OCI-M2 (cell line): ENCODE data around the gene DNM3.

Experiments
- DNase-seq: peaks from one replicate; lab custom pipeline; 2025; ENCODE audit not compliant: unreplicated experiment; lab: John Stamatoyannopoulos, UW

Gene DNM3

DNA sequence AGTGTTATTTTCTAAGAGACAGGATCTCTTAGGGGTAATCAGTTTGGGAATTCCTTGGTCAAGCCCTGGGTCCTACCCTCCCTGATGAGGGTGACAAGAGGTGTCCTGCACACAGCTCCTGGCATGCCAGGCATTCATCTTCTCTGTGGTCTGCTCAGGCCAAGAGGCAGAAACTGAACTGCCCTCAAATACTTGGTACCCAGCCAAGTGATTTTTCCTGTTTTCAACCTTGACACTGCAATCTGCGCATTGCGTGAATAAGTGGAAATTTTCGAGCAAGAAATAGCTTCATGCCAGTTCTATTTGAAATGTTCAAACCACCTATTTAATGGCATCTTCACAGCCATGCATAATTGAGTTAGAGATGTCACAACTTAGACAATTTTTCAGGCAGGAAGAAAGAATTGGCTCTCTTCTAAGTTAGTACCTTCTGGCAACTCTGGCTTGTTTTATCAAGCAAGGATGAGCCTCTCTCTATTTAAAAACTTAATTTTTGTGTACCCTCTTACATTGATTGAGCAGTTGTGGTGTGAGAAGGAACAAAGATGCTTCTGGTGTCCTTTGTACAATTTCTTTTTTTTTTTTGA, 27.0 kb downstream of the DNM3 start:
- no peak for DNase-seq

DNA sequence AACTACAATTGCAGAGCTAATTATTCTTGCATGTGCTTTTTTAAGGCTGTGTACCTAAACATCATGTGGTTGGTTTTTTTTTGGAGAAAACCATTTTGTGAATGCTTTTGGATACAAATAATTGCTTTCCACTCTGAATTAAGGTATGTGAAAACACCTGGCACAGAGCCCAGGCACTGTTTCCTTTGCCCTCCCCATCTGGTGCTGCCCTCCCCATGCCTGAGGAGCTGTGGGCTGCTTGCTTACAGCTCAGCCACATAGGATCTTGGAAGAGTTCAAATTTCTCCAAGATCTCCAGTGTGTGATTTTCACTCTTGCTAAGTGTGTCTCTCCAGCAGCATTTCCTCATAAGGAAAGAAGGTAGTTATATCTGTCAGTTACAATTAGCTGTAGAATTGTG, 27.8 kb downstream of the DNM3 start:
- DNase-seq = no peak

DNA sequence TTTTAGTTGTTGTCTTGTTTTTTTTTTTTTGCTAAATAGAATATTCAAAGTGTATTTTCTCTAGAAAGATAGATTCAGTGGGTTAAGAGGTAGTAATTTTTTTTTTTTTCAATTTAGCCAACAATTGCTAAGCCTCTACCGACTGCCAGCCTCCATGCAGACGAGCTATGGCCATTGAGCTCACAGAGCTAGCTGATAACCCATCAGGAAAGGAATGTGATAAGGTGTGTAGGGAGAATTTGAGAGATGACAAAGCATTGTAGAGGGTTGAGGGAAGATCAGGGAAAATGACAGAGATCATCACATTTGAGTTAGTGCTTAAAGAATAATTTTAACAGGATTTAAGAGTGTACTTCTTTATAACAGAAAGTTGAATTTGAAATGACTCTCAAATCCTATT, 30.6 kb downstream of the DNM3 start:
- no peak for DNase-seq

DNA sequence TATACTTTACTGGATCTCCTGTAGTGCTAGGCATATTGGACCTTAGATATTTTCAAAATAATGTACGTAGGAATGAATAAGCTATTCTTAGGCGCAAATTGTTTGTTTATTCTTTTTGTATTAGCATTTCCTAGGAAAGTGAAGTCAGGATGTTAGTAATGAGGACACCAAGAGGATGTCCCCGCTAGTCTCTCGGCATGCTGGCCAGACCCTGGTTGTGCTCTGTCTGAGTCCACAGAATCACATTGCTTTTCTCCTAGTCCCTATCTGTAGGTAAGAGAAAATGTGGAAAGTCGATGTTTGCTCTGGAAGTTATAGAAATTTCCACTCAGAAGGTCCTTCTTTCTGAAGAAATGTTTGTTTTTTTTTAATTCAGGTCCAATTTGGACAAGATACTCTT, 31.1 kb downstream of the DNM3 start:
- DNase-seq = no peak

DNA sequence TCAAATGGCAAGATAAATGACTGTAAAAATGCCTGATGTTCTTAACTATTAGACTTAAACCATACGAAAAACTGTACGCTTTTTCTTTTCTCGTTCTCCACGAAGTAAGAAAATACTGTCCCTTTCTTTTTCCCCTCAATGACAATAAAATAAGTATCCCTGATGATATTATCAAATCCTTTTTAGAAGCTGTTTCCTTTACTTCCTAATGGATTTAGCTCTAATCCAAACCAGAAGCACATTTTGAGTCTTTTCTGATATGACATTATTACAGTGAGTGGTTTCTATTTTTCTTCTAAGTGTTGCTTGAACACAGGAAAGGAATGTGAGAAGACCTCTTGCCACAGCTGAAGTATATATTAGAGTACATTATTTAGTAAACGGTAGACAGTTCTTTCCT, 32.4 kb downstream of the DNM3 start:
- DNase-seq = no peak

DNA sequence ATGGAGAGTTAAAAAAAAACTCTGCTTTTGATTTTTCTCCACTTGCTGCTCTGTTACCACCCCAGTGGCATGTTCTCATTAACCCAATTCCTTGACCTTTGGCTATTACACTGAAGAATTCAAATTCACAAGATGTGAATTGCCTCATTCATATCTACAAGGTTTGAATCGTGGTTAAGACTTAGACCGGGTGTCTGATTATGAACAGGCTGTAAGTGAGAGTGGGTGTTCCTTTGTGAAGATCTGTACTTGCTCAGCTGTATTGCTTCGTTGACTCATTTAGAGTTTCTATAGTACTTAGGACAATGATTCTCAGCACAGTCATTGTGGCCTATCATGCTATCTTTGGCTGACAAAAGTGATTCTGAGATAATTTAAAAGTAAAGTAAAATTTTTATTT, 36.4 kb downstream of the DNM3 start:
- DNase-seq = no peak

DNA sequence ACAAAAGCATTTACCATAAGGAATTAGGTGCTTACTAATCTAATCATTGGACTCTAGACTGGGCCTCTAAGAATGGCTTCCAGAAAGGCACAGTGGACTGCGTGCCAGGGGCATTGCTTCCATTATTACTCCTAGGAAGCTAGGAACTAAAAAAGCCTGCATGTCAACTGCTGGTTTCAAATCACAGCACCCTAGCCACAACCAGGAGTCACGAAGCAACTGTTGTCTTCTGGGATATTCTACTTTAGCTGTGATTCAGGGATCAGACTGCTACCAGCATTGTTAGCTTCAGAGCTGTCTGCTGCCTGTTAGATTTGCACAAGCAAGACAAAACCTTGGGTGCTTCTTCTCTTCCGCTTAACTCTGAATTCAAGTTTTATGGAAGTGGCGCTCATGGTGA, 38.3 kb downstream of the DNM3 start:
- no peak for DNase-seq

DNA sequence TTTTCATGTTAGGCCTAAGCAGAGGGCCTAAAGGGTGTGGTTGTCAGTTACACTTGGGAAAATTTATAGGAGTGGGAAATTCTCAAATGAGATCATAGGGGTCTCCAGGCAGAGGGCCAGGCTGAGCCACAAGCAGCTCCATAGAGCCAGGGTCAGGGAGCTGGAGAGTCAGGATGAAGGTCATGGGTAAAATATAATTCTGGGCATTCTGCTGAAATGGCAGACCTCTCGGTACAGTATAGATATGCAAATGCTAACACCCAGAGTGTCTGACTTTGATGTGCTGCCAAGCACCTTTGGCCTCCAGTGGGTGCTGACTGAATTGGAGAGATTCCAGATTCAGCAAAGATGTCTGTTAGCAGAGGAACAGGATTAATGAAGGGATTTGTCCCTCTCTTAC, 40.1 kb downstream of the DNM3 start:
- no peak for DNase-seq

DNA sequence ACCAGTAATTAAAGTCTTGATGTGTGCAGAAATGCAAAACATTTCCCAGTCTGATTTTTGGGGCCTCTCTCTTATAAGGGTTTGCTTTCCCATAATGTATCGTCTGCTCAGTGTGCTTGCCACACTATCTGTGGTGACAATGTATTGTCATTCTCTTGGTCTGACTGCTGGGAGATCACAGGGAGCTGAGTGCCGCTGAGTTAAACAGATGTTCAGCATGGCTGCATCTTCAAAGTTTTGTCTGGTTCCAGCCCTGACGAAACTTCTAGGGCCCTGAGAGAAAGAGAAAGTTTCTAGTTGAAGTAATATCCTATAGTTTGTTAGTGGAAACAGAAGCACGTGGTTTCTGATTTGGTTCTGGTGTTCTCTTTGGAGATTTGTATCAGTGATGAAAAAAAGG, 42.6 kb downstream of the DNM3 start:
- no peak for DNase-seq

DNA sequence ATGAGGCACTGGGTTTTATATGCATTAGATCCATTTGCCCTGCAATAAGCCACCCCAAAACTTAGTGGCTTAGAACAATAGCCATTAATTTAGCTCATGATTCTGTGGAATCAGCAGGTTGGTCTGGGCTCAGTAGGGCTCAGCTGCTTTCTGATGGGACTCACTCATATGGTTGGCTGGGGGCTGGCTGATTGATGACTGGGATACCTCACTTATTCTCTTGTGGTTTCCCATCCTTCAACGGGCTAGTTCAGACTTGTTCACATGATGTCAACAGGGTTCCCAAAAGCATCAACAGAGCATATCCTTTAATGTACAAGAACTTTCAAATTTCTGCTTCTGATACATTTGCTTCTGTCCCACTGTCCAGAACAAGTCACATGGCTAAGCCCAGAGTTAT, 43.2 kb downstream of the DNM3 start:
- DNase-seq = no peak

DNA sequence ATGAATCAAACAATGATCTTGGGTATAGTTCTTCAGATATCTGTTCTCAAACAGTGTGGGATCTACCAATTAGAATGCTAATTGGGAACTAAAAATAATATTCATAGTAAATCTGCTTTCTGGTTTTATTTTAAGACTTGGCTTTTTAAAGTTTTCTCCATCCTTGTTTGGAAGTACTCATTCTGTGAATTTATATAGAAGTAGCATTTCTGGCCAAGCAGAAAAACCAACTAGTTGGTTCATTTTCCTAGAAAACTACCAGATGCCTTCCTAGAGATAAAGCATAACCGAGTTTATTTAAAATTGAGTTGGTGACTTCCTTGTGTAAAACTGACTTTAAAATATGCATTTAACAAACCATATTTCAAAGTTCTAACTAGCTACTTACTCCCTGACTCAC, 48.8 kb downstream of the DNM3 start:
- DNase-seq = no peak

DNA sequence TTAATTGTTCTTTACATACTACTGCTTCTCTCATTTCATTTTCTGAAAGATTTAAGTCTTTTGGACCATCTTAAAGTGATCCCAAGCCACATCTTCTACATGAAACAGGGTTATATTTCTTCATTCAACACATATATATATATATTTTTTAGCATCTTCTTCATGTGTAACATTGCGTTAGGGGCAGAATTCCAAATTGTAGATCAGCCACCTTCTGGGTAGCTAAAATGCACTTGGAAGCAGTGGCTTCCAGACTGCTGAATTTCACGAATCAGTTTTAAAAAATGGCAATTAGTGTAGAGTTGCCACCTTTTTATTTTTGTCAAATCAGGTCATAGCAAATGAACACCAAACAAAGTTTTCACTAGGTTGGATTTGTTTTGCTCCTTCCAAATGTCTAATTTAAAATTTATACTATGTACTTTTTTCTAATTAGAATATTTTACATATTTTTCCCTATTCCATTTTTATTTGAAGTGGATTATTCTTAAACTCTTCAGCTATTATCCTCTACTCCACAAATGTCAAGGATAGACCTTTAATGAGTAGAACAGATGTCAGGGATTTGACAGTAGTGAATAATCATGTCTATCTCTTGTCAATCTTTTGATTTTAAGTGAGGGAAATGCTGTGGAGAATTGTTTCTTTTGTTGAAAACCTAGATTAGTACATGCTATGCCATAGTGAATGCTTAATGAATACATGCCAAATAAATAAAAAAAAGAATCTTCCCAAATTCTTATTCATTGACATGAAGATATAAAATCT, 55.8 kb downstream of the DNM3 start:
- DNase-seq = no peak

DNA sequence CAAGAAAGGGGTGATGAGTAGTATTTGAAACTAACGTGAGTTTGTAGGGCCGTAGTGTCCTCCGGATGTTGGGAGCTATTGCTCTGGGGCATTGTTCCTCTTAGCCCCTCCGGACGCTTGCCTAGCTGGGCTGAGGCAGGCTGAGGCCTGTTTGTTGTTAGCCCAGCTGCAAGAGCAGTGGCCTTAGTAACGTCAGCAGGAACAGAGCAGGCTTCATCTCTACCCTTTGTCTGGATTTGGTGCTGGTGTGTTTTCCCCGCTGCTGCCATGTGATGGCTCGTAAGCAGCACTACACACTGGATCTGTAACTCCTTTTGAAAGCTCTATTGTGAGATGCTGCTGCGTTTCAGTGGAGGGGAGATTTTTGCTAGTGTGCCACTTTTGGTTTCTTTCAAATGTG, 57.6 kb downstream of the DNM3 start:
- DNase-seq = no peak

DNA sequence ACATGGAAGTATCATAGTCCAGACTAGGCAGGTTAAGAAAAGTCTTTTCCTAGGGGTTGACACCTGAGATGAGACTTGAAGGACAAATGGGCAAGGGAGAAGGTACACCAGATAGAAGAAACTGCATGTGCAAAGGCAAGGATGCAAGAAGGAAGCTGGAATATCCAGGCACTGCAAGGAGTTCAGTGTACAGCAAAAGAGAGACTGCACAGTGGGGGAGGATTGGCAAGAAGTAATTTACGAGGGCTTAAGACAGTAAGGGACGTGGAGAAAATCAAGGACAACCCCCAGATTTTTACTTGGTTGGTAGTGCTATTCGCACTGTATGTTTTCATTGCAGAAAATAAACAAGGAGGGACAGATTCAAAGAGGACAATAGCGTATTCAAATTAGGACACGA, 58.5 kb downstream of the DNM3 start:
- DNase-seq = no peak

DNA sequence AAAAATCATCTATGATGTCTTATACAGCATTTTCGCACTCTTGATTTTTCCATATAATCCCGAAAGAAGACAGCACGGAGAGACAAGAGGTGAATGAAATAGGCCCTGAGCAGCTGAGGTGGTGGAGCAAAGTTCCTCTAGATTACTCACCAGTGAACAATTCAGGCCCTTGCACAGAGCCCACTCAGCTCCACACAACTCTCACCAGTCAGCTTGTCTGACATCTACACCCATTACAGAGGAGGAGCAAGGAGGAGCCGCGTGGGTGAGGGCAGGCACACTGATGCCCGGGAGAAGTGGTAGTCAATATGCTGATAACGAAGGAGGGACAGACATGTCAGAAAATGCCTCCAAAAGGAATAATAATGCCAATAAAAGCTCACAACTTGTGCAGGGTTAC, 59.9 kb downstream of the DNM3 start:
- DNase-seq = no peak

DNA sequence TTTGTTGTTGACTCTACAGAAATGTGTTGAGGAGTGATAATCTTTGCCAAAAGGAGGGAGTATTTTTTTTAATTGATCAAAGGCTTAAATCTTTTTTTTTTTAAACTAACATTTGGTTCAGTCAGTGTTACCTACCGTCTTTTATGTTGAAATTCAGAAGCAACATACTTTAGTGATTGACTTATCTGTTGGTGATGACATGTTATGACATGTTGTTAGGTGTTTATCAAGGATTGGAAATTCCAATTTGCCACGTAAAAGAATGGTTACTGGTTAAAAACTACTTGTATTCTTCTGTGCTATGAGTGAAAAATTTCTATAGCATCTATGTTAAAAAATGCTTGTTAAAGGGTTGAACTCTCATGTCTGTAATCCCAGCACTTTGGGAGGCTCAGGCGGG, 61.2 kb downstream of the DNM3 start:
- no peak for DNase-seq

DNA sequence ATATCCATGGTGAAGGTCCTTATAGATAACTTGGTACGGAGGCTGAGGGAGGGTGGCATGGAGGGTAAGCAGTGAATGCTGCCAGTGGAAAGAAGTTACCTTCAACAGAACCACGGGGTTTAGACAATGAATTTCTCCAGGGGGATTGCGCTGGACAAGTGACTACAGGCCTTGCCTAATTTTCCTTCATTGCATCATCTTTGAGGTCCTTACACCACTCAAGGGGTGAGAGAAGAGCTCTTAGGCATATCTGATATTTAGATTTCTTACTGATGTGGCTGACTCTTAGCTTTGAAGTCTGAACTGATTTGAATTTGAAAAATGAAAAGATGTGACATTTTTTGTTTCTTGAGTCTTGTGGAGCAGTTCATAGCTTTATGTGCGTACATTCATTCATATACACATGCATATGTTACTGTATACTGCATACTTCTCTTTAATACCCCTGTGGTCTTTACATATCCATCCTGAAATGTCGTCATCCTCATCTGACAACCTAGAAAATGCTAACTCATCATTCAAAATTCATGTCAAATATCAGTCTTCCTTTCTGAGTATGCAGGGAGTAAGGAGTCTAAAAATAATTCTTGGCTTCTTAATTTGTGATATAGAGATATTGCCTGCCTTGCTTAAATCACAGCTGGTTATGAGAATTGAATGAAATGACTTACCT, 63.6 kb downstream of the DNM3 start:
- no peak for DNase-seq

DNA sequence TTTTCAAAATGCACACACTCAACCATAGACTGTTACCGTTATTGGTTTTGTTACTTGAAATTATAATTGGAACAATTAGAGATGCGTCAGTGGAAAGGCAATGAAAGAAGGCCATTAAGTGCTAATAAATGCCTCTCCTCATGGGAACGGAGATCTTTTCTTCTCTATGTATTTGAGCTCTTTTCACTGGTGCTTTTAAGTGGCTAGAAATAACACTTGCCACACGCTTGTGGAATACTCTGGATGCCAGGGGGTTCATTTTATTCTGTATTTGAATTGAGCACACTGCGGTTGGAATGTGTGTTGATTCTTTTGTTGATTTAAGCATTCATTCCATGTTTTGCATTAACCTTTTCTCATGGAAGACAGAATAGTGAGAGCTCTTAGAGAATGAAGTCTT, 68.4 kb downstream of the DNM3 start:
- no peak for DNase-seq

DNA sequence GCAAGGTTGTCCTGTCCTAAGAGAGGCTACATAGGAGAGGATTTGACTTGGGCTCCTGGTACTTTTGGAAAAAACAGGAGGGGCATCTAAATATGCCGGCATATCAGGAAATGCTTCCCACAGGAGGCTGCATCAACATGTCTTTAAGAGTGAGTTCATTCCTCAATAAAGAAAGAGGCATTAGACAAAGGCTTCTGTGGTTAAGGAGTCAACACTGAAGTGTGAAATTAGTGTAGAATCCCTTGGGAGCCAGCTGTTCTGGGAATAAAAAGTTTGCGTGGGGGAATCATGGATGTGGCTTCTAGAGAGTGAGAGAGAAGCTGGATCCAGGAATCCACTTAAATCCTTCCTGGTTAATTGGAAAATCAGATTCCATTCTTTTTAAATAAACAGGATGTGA, 69.5 kb downstream of the DNM3 start:
- no peak for DNase-seq

DNA sequence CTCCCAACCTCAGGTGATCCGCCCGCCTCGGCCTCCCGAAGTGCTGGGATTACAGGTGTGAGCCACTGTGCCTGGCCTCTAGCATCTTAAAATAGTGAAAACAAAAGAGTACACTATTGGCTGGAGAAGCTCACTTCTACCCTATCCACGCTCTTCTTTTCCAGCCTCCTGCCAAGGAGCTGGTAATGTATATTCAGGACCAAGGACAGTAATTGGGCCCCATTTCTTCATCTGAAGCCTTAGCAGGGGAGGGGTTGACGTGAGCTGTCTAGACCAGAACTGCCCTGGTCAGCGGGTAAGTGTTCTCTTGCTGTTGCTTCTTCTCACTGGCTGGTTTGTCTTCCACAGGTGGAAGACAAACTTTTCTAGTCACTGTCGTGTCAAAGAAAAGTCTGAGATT, 70.2 kb downstream of the DNM3 start:
- DNase-seq = no peak

DNA sequence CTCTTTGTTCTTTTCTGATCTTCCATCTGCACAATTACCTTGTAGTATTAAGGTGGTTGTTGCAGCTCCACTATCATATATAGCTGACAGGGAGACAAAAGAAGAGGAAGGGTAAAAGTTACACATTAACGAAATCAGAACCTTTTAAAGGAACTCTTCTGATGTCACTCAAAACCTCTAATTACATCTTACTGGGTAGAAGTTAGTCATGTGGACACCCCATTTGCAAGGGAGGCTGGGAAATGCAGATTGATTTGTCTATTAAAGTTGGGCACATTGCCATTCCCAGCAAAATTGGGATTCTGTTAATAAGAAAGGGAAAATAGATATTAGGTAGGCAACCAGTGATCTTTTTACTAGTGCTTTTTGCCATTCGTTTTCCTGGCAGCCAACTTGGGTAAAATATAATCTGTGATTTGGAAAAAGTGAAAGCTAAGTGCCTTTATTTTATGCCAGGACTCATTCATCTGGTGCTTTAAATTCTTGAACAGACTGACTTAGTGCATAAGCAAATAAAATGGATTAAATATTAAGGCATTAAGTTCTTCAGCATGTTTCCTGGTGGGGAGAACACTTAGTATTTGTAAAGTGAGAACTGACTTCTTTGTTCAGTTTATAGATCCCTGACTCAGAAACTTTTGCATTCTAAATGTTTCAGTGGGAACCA, 71.3 kb downstream of the DNM3 start:
- DNase-seq = no peak

DNA sequence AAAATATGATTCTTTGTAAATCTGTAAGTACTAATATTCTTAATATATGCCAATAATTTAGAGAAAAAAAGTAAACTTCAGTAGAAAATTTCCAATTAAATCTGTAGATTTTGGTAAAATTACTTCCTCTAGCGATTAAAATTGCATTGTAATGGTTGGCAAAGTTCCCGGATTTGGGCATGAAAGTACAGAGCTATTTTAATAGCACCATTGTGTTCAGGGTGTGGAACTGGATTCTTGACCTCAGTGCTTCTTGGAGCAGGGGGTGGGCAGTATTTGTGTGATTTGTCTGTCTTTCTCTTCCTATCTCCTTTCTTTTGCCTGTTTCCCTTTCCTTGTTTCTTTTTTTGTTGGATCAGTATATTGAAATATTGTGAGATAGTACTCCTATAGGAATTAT, 72.1 kb downstream of the DNM3 start:
- no peak for DNase-seq
